HCT116 (cell line): ENCODE data around the gene IFIT3. TPM values are rescaled to one million over a fixed set of nuclear protein-coding genes. Genes with fewer than 3 reads are reported as not detected.

ENCODE experiments used
- ATAC-seq: fragments of 200-7000 bp; cut with Tn5 transposase; 2 replicates; pipeline ENCODE4 v1.9.1; 2020; ENCODE audit warnings: mild to moderate bottlenecking, moderate library complexity
- BruUV-seq: library from RNA; stranded (reverse); fragments of 400-500 nt; replicated peaks from 2 replicates; lab custom pipeline; 2021; lab: Mats Ljungman, UMichigan
- CTCF ChIA-PET: fragments of 300-600 bp; sonication (Branson Sonifier 250); formaldehyde crosslinking; loops from one replicate; lab custom pipeline; 2021; ENCODE audit warnings: antibody characterized with exemption; lab: Charles Lee
- POLR2A ChIA-PET: fragments of 300-600, 350-600 bp; sonication (Branson Sonifier 250); formaldehyde crosslinking; loops from one replicate; lab custom pipeline; 2021; ENCODE audit warnings: antibody characterized with exemption; lab: Charles Lee
- RAD21 ChIA-PET, 2 experiments: fragments of 300-600 bp; sonication (Branson Sonifier 250); formaldehyde crosslinking; loops; one replicate each; lab custom pipeline; 2023; ENCODE audit warnings: low total read pairs in 2 of 2; ENCODE audit not compliant: uncharacterized antibody in 2 of 2, unreplicated experiment in 2 of 2, low non-redundant PET in 1 of 2; lab: Charles Lee
- DNase-seq: peaks from one replicate; pipeline ENCODE4 v3.0.0-alpha.2; 2010; ENCODE audit warnings: low read depth, low spot score
- H2AFZ ChIP-seq: fragments of 200-600 bp; shearing (Covaris generic), sonication (generic); 2 replicates; pipeline ENCODE4 v1.6.1; 2017; ENCODE audit warnings: low read depth, mixed run types, mixed read lengths, antibody characterized with exemption, low read length; ENCODE audit not compliant: poor library complexity, severe bottlenecking
- H3K27ac ChIP-seq: 2 replicates; pipeline ENCODE4 v1.5.1; 2012; ENCODE audit warnings: low read depth, low read length
- H3K27me3 ChIP-seq: fragments of 200-600 bp; sonication (generic); 2 replicates; pipeline ENCODE4 v1.6.1; 2016; ENCODE audit warnings: mixed run types, low read length, mixed read lengths; ENCODE audit not compliant: insufficient read depth
- H3K36me3 ChIP-seq, 2 experiments: fragments of 200-500 bp in 1 of 2; fragments of 200-600 bp in 1 of 2; sonication (Bioruptor generic) in 1 of 2; sonication (generic) in 1 of 2; 2 replicates each; pipeline versions ENCODE4 v1.5.1 to v1.6.1; 2014 to 2016; ENCODE audit warnings: low read length in 2 of 2, inconsistent platforms in 1 of 2, mixed read lengths in 1 of 2, mixed run types in 1 of 2; ENCODE audit not compliant: insufficient read depth in 2 of 2, control insufficient read depth in 1 of 2
- H3K4me1 ChIP-seq, 2 experiments: fragments of 200-600 bp in 1 of 2; sonication (generic) in 1 of 2; 2 replicates each; pipeline versions ENCODE4 v1.5.1 to v1.6.1; 2012 to 2017; ENCODE audit warnings: low read length in 2 of 2, inconsistent platforms in 1 of 2, mild to moderate bottlenecking in 1 of 2, mixed read lengths in 1 of 2, mixed run types in 1 of 2, moderate library complexity in 1 of 2; ENCODE audit not compliant: insufficient read depth in 2 of 2, control insufficient read depth in 1 of 2
- H3K4me2 ChIP-seq: fragments of 200-600 bp; sonication (generic); 2 replicates; pipeline ENCODE4 v1.6.1; 2017; ENCODE audit warnings: mixed run types, low read length, mixed read lengths
- H3K4me3 ChIP-seq, 2 experiments: fragments of 200-600 bp in 1 of 2; sonication (generic) in 1 of 2; replicated peaks in 1 of 2; 2 replicates each; pipeline ENCODE4 v1.5.1; 2011 to 2016; ENCODE audit warnings: low read length in 2 of 2, control low read depth in 1 of 2, low read depth in 1 of 2, mild to moderate bottlenecking in 1 of 2, mixed read lengths in 1 of 2, mixed run types in 1 of 2
- H3K79me2 ChIP-seq: fragments of 200-600 bp; sonication (generic); 2 replicates; pipeline ENCODE4 v1.6.1; 2017; ENCODE audit warnings: mild to moderate bottlenecking, mixed run types, low read length, moderate library complexity, mixed read lengths; ENCODE audit not compliant: insufficient read depth
- H3K9ac ChIP-seq: fragments of 200-600 bp; sonication (generic); 2 replicates; pipeline ENCODE4 v1.6.1; 2016; ENCODE audit warnings: low read length, mixed read lengths
- H3K9me2 ChIP-seq: fragments of 200-600 bp; sonication (generic), shearing (Covaris generic); 2 replicates; pipeline ENCODE4 v1.6.1; 2017; ENCODE audit warnings: mixed run types, mild to moderate bottlenecking, moderate library complexity; ENCODE audit not compliant: insufficient read depth
- H3K9me3 ChIP-seq, 2 experiments: fragments of 200-500 bp in 1 of 2; fragments of 200-600 bp in 1 of 2; sonication (Bioruptor generic) in 1 of 2; sonication (generic) in 1 of 2; 2 replicates each; pipeline ENCODE4 v1.6.1; 2014 to 2017; ENCODE audit warnings: low read length in 2 of 2, mixed read lengths in 2 of 2, inconsistent platforms in 1 of 2, low read depth in 1 of 2, mild to moderate bottlenecking in 1 of 2, mixed run types in 1 of 2, moderate library complexity in 1 of 2; ENCODE audit not compliant: control insufficient read depth in 1 of 2, insufficient read depth in 1 of 2
- H4K20me1 ChIP-seq: fragments of 200-600 bp; sonication (generic), shearing (Covaris generic); 2 replicates; pipeline ENCODE4 v1.6.1; 2017; ENCODE audit warnings: mixed run types, mild to moderate bottlenecking, moderate library complexity; ENCODE audit not compliant: insufficient read depth
- CBX3 ChIP-seq: IDR thresholded peaks from 2 replicates; pipeline ENCODE4 v1.6.1; 2012; ENCODE audit warnings: low read depth
- CEBPB ChIP-seq: IDR thresholded peaks from 2 replicates; pipeline ENCODE4 v1.6.1; 2012; ENCODE audit warnings: low read depth
- CTCF ChIP-seq, 3 experiments: fragments of 200-600 bp in 1 of 3; sonication (generic) in 1 of 3; IDR thresholded peaks in 2 of 3; conservative IDR thresholded peaks in 1 of 3; 2 replicates each; pipeline ENCODE4 v1.5.1; 2012 to 2017; ENCODE audit warnings: low read depth in 2 of 3, low read length in 2 of 3, antibody characterized with exemption in 1 of 3, borderline replicate concordance in 1 of 3, control low read depth in 1 of 3, mild to moderate bottlenecking in 1 of 3, mixed read lengths in 1 of 3, mixed run types in 1 of 3, moderate library complexity in 1 of 3; ENCODE audit not compliant: insufficient read depth in 1 of 3
- EGR1 ChIP-seq: IDR thresholded peaks from 2 replicates; pipeline ENCODE4 v1.6.1; 2012; ENCODE audit warnings: low read depth
- FOSL1 ChIP-seq: IDR thresholded peaks from 2 replicates; pipeline ENCODE4 v1.6.1; 2012; ENCODE audit warnings: low read depth
- JUND ChIP-seq: IDR thresholded peaks from 2 replicates; pipeline ENCODE4 v1.6.1; 2012
- MAX ChIP-seq: IDR thresholded peaks from 2 replicates; pipeline ENCODE4 v1.6.1; 2012
- SIN3A ChIP-seq: IDR thresholded peaks from 2 replicates; pipeline ENCODE4 v1.6.1; 2012; ENCODE audit warnings: low read depth
- SP1 ChIP-seq: IDR thresholded peaks from 2 replicates; pipeline ENCODE4 v1.6.1; 2012; ENCODE audit warnings: low read depth
- ZBTB33 ChIP-seq: IDR thresholded peaks from 2 replicates; pipeline ENCODE4 v1.6.1; 2011; ENCODE audit warnings: mild to moderate bottlenecking, low read length, moderate library complexity; ENCODE audit not compliant: insufficient replicate concordance; ENCODE audit errors: extremely low read depth
- ZFX ChIP-seq: fragments of 450-650 bp; IDR thresholded peaks from 2 replicates; pipeline ENCODE4 v1.6.1; 2017
- intact Hi-C: fragments of 100-400 bp; cut with micrococcal nuclease; formaldehyde crosslinking; loops from 2 replicates; pipeline ENCODE4 v1.10.0; 2022
- total RNA-seq: library from RNA; stranded (reverse); gene quantifications from one replicate; pipeline ENCODE4 v1.2.1, GENCODE V29; 2021; ENCODE audit not compliant: unreplicated experiment
- TF ChIP-seq, protein P1 (sequence below): IDR thresholded peaks from 2 replicates; pipeline ENCODE4 v1.6.1; 2012
- TF ChIP-seq, protein P2 (sequence below): IDR thresholded peaks from 2 replicates; pipeline ENCODE4 v1.6.1; 2012; ENCODE audit warnings: low read depth

The IFIT3 gene
- total RNA-seq, 1 experiment from 2014 or later: 1.1 TPM

DNA sequence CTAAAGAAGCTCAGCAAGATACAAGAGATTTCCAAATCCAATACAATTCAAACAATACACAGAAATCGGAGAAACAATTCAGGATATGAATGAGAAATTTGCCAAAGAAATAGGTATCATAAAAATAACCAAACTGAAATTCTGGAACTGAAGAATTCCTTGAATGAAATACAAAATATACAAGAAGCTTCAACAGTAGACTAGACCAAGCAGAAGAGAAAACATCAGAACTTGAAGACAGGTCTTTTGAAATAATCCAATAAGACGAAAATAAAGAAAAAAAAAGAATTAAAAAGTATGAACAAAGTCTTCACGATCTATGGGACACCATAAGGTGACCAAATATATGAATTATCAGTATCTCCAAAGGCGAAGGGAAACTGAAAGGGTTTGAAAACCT lies 28.8 kb upstream of the IFIT3 start:
- no peaks in the 10 kb centered on the region for H3K9me2 ChIP-seq
- H3K27me3 ChIP-seq: no peaks in the 10 kb centered on the region
- H3K36me3 ChIP-seq: no peaks in the 10 kb centered on the region
- DNase-seq: no peak
- H3K79me2 ChIP-seq: no peaks in the 10 kb centered on the region
- no peaks in the 10 kb centered on the region for H4K20me1 ChIP-seq
- ChIA-PET POLR2A (no interaction called here), CTCF (interaction anchor here (0.6 kb wide), 1 partner anchor 91 kb away, joined by 3 read pairs; no protein-coding TSS in a partner anchor), RAD21 (no interaction called here)
- no TSS peak for BruUV-seq
- H3K9me3 ChIP-seq: no peaks in the 10 kb centered on the region
- intact Hi-C loops: no loop called here
- H3K9ac ChIP-seq: no peak overlapping the region
- H3K4me3 ChIP-seq: no peak overlapping the region
- H2AFZ ChIP-seq: no peak overlapping the region
- no peak overlapping the region for H3K27ac ChIP-seq
- TF ChIP-seq CBX3: peak; percentile 53; the same call in 1 of the 2 replicates
- no peak for TF ChIP-seq SP1
- no peak overlapping the region for H3K4me2 ChIP-seq
- no peak for ATAC-seq
- H3K4me1 ChIP-seq: peaks cover 0 to 17% of the 10 kb centered on the region in 2 experiments; a peak in 2 of 4 replicates

DNA sequence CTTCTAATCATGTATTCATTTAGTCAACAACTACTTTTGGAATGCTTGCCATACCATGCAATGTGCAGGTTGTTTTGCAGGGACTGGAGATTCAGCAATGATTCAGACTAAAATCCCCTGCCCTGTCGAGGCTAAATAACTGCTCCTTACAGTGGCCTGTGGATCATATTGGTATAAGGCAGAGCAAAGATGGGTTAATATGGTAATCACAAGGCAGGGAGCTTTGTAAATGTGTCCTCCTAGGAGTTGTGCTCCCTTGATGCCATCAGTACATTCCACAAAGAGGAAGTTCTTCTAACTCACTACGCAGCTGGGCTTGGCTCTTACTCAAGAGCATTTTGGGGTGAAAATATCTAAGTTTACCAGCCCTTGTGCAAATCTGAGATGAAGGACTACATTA lies 26.6 kb upstream of the IFIT3 start:
- no peak for DNase-seq
- Histone ChIP-seq H3K4me2 (peak overlapping the region; percentile 88), H3K79me2 (no peaks in the 10 kb centered on the region), H4K20me1 (no peaks in the 10 kb centered on the region), H3K9ac (peak overlapping the region; percentile 56), H3K9me3 (no peaks in the 10 kb centered on the region), H2AFZ (peak overlapping the region; percentile 92), H3K4me1 (peaks cover 0 to 17% of the 10 kb centered on the region in 2 experiments; a peak in 2 of 4 replicates), H3K4me3 (peak overlapping the region; percentile 47 to 58), H3K36me3 (no peaks in the 10 kb centered on the region), H3K27ac (no peak overlapping the region), H3K9me2 (no peaks in the 10 kb centered on the region), H3K27me3 (no peaks in the 10 kb centered on the region)
- BruUV-seq: no TSS peak
- intact Hi-C loops: no loop called here
- ChIA-PET POLR2A (no interaction called here), CTCF (no interaction called here), RAD21 (interaction anchor here in 1 of 2 experiments (0.6 kb wide), 1 partner anchor 68 kb away, joined by 3 read pairs; no protein-coding TSS in a partner anchor)
- peak; percentile 50 for ATAC-seq
- TF ChIP-seq CEBPB (no peak), CTCF (IDR thresholded peaks at IDR 0.05 in 2 of 3, conservative IDR thresholded peaks at IDR 0.05 in 1 of 3; ENCODE audit: borderline replicate concordance in 1 of 3, insufficient read depth in 1 of 3, low read depth in 2 of 3, low read length in 2 of 3) (no peak), SIN3A (no peak), JUND (no peak), ZFX (no peak), FOSL1 (no peak), ZBTB33 (no peak), MAX (no peak), EGR1 (no peak)
- TF ChIP-seq, protein P1, sequence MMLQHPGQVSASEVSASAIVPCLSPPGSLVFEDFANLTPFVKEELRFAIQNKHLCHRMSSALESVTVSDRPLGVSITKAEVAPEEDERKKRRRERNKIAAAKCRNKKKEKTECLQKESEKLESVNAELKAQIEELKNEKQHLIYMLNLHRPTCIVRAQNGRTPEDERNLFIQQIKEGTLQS: no peak
- TF ChIP-seq, protein P2, sequence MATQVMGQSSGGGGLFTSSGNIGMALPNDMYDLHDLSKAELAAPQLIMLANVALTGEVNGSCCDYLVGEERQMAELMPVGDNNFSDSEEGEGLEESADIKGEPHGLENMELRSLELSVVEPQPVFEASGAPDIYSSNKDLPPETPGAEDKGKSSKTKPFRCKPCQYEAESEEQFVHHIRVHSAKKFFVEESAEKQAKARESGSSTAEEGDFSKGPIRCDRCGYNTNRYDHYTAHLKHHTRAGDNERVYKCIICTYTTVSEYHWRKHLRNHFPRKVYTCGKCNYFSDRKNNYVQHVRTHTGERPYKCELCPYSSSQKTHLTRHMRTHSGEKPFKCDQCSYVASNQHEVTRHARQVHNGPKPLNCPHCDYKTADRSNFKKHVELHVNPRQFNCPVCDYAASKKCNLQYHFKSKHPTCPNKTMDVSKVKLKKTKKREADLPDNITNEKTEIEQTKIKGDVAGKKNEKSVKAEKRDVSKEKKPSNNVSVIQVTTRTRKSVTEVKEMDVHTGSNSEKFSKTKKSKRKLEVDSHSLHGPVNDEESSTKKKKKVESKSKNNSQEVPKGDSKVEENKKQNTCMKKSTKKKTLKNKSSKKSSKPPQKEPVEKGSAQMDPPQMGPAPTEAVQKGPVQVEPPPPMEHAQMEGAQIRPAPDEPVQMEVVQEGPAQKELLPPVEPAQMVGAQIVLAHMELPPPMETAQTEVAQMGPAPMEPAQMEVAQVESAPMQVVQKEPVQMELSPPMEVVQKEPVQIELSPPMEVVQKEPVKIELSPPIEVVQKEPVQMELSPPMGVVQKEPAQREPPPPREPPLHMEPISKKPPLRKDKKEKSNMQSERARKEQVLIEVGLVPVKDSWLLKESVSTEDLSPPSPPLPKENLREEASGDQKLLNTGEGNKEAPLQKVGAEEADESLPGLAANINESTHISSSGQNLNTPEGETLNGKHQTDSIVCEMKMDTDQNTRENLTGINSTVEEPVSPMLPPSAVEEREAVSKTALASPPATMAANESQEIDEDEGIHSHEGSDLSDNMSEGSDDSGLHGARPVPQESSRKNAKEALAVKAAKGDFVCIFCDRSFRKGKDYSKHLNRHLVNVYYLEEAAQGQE: no peak
